ENCODE results near the gene SFXN3. TPM values are rescaled to one million over a fixed set of nuclear protein-coding genes. Genes with fewer than 3 reads are reported as not detected.

SFXN3 gene
- total and polyA plus RNA-seq, 2 of the 13 experiments (the other 11 are each of a cell fraction or from before 2014, with no cell fraction given) = 16.8 to 71.5 TPM

- TF ChIP-seq ZFY (CRISPR knock-in tag; IDR thresholded peaks at IDR 0.05) (peak; percentile 74), HOXA7 (CRISPR knock-in tag; IDR thresholded peaks at IDR 0.05) (no peak), ZNF136 (CRISPR knock-in tag; IDR thresholded peaks at IDR 0.05; ENCODE audit: low read depth) (no peak), ZNF780A (CRISPR knock-in tag; IDR thresholded peaks at IDR 0.05) (no peak), SOX5 (CRISPR knock-in tag; IDR thresholded peaks at IDR 0.05; ENCODE audit: borderline replicate concordance) (peak; percentile 39; the same call in 1 of the 2 replicates), ZNF264 (CRISPR knock-in tag; IDR thresholded peaks at IDR 0.05) (no peak), POLR2G (IDR thresholded peaks at IDR 0.05; ENCODE audit: low read depth, low read length) (no peak), DZIP1 (CRISPR knock-in tag; IDR thresholded peaks at IDR 0.05) (no peak), SMC3 (IDR thresholded peaks at IDR 0.05; ENCODE audit: low read length) (no peak; the same call in 1 of the 2 replicates), NFATC3 (CRISPR knock-in tag; IDR thresholded peaks at IDR 0.05) (no peak), ZBED4 (CRISPR knock-in tag; IDR thresholded peaks at IDR 0.05; ENCODE audit: borderline replicate concordance) (0 out of 2 replicates have a peak, but pooled peaks have one; percentile 23), KDM5A (IDR thresholded peaks at IDR 0.05; ENCODE audit: borderline replicate concordance, low read length) (no peak), ZNF350 (CRISPR knock-in tag; IDR thresholded peaks at IDR 0.05; ENCODE audit: borderline replicate concordance, low read depth) (peak; percentile 71; the same call in 1 of the 2 replicates), ZNF24 (IDR thresholded peaks at IDR 0.05) (no peak)
- TF ChIP-seq, protein P1, sequence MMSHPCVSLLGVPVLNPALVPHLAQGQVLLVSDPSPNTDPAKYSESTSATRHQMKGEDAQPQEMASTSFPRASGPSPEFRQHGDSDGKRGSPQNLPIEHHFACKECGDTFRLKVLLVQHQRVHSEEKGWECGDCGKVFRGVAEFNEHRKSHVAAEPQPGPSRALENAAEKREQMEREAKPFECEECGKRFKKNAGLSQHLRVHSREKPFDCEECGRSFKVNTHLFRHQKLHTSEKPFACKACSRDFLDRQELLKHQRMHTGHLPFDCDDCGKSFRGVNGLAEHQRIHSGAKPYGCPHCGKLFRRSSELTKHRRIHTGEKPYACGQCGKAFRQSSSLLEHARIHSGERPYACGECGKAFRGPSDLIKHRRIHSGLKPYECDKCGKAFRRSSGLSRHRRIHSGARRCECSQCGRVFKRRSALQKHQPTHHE (CRISPR knock-in tag; IDR thresholded peaks at IDR 0.05; ENCODE audit: borderline replicate concordance) = 0 out of 2 replicates have a peak, but pooled peaks have one; percentile 66
- TF ChIP-seq, protein P2, sequence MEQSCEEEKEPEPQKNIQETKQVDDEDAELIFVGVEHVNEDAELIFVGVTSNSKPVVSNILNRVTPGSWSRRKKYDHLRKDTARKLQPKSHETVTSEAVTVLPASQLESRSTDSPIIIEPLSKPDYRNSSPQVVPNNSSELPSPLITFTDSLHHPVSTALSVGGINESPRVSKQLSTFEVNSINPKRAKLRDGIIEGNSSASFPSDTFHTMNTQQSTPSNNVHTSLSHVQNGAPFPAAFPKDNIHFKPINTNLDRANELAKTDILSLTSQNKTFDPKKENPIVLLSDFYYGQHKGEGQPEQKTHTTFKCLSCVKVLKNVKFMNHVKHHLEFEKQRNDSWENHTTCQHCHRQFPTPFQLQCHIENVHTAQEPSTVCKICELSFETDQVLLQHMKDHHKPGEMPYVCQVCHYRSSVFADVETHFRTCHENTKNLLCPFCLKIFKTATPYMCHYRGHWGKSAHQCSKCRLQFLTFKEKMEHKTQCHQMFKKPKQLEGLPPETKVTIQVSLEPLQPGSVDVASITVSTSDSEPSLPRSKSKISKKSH (CRISPR knock-in tag; IDR thresholded peaks at IDR 0.05; ENCODE audit: borderline replicate concordance) = no peak; the same call in 1 of the 2 replicates
- TF ChIP-seq, protein P3, sequence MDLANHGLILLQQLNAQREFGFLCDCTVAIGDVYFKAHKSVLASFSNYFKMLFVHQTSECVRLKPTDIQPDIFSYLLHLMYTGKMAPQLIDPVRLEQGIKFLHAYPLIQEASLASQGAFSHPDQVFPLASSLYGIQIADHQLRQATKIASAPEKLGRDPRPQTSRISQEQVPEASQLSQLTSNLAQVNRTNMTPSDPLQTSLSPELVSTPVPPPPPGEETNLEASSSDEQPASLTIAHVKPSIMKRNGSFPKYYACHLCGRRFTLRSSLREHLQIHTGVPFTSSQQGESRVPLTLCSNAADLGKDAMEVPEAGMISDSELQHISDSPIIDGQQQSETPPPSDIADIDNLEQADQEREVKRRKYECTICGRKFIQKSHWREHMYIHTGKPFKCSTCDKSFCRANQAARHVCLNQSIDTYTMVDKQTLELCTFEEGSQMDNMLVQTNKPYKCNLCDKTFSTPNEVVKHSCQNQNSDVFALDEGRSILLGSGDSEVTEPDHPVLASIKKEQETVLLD (CRISPR knock-in tag; IDR thresholded peaks at IDR 0.05; ENCODE audit: low read depth) = no peak
Observed at GRCh38 chr10:101018600-101019439, 12.2 kb upstream of the SFXN3 start (continued).
